Adrenal gland (tissue), 5 donors: ENCODE measurements around the gene PKD2L1.

Source experiments
- CTCF ChIP-seq, 6 experiments: fragments of 450-650 bp in 4 of 6; fragments of 200-600 bp in 2 of 6; sonication (generic) in 1 of 6; IDR thresholded peaks; 1 replicate in 5 of 6; 2 replicates in 1 of 6; pipeline versions ENCODE4 v1.5.1 to v1.8.0; 2016 to 2021; ENCODE audit warnings: antibody characterized with exemption in 6 of 6, mild to moderate bottlenecking in 2 of 6, moderate library complexity in 1 of 6
- POLR2A ChIP-seq, 2 donors: fragments of 450-650 bp; IDR thresholded peaks; one replicate each; pipeline ENCODE4 v1.6.1; 2017; ENCODE audit warnings: antibody characterized with exemption in 2 of 2, mild to moderate bottlenecking in 2 of 2, moderate library complexity in 1 of 2
- donor health status: DM: no; HTN: no; CAD: no.

GRCh38 chr10:100315615-100316014 is 14.4 kb downstream of the PKD2L1 start:
- TF ChIP-seq CTCF (IDR thresholded peaks at IDR 0.05), result no peak
- TF ChIP-seq POLR2A (IDR thresholded peaks at IDR 0.05), result no peak
